DMS114 treated with DMSO at 0.1 percent for 48 hours (cell line): Measurements from ENCODE around the gene CDKN2D.

Experiments
- DNase-seq: peaks from one replicate; lab custom pipeline; 2025; ENCODE audit not compliant: unreplicated experiment; lab: John Stamatoyannopoulos, UW

The CDKN2D gene

GRCh38 chr19:10521461-10522171, 47.2 kb downstream of the CDKN2D start:
- no peak for DNase-seq

GRCh38 chr19:10520652-10521318, 48.0 kb downstream of the CDKN2D start:
- no peak for DNase-seq

- DNase-seq: no peak
Observed at GRCh38 chr19:10519421-10519820, 49.4 kb downstream of the CDKN2D start.

- no peak for DNase-seq
Observed at GRCh38 chr19:10518444-10519361, 50.1 kb downstream of the CDKN2D start.

- peak; percentile 11 for DNase-seq
Observed at GRCh38 chr19:10517760-10518443, 50.9 kb downstream of the CDKN2D start.

GRCh38 chr19:10517361-10517759, 51.4 kb downstream of the CDKN2D start, which contains the start of gene S1PR5:
Gene S1PR5, minus strand, starts transcription at chr19:10517447. Its CDS starts 2,436 bp downstream, at chr19:10515011.
- DNase-seq: no peak

GRCh38 chr19:10516671-10517286, 52.0 kb downstream of the CDKN2D start:
- DNase-seq: no peak
